ENCODE measurements around the gene MYO1G. TPM values are rescaled to one million over a fixed set of nuclear protein-coding genes. Genes with fewer than 3 reads are reported as not detected.

MYO1G gene
- total RNA-seq, 1 experiment from 2014 or later, result 0.41 TPM

- BruUV-seq (replicated peaks), result no TSS peak
- in situ Hi-C loops (cut with HindIII; ENCODE audit: low pct_unique_long_range_greater_than_20kb, low sequenced_read_pairs) (no loop called here), intact Hi-C loops (cut with micrococcal nuclease; ENCODE audit: unreplicated experiment) (no loop called here)
- no peak overlapping the region for H3K27ac ChIP-seq (ENCODE audit: low read length)
- ATAC-seq (peak; percentile 13; the same call in 1 of the 2 replicates), DNase-seq (ENCODE audit: low read depth, low spot score) (no peak)
- TF ChIP-seq CTCF (IDR thresholded peaks at IDR 0.05) (no peak), TCF7L2 (IDR thresholded peaks at IDR 0.05; ENCODE audit: low read depth, low read length) (no peak), POLR2AphosphoS5 (IDR thresholded peaks at IDR 0.05; ENCODE audit: low read depth, low read length) (no peak), SIN3A (IDR thresholded peaks at IDR 0.05; ENCODE audit: borderline replicate concordance, insufficient read depth, low read depth, low read length) (no peak)
- TF ChIP-seq, protein P1, sequence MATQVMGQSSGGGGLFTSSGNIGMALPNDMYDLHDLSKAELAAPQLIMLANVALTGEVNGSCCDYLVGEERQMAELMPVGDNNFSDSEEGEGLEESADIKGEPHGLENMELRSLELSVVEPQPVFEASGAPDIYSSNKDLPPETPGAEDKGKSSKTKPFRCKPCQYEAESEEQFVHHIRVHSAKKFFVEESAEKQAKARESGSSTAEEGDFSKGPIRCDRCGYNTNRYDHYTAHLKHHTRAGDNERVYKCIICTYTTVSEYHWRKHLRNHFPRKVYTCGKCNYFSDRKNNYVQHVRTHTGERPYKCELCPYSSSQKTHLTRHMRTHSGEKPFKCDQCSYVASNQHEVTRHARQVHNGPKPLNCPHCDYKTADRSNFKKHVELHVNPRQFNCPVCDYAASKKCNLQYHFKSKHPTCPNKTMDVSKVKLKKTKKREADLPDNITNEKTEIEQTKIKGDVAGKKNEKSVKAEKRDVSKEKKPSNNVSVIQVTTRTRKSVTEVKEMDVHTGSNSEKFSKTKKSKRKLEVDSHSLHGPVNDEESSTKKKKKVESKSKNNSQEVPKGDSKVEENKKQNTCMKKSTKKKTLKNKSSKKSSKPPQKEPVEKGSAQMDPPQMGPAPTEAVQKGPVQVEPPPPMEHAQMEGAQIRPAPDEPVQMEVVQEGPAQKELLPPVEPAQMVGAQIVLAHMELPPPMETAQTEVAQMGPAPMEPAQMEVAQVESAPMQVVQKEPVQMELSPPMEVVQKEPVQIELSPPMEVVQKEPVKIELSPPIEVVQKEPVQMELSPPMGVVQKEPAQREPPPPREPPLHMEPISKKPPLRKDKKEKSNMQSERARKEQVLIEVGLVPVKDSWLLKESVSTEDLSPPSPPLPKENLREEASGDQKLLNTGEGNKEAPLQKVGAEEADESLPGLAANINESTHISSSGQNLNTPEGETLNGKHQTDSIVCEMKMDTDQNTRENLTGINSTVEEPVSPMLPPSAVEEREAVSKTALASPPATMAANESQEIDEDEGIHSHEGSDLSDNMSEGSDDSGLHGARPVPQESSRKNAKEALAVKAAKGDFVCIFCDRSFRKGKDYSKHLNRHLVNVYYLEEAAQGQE (IDR thresholded peaks at IDR 0.05; ENCODE audit: insufficient read depth in 1 of 2, low read depth in 2 of 2, low read length in 1 of 2), result no peak
- peaks cover 27% of the 10 kb centered on the region for H3K4me1 ChIP-seq (ENCODE audit: control insufficient read depth, insufficient read depth, low read length)
- ChIA-PET POLR2A (interaction anchor here (0.7 kb wide), 1 partner anchor 369 kb away, joined by 3 read pairs; no protein-coding TSS in a partner anchor), CTCF (no interaction called here)
- H3K4me3 ChIP-seq (ENCODE audit: low read depth in 2 of 2, low read length in 2 of 2), result no peak overlapping the region
- H3K27me3 ChIP-seq (ENCODE audit: control insufficient read depth, insufficient read depth, low read length), result no peaks in the 10 kb centered on the region
- H3K36me3 ChIP-seq (ENCODE audit: control insufficient read depth, insufficient read depth, low read length), result peaks cover 30% of the 10 kb centered on the region
- no peaks in the 10 kb centered on the region for H3K9me3 ChIP-seq (ENCODE audit: control insufficient read depth, insufficient read depth, low read depth, low read length)
These were observed 1.7 kb upstream of the MYO1G start for GRCh38 chr7:44980393-44981034.

DNA sequence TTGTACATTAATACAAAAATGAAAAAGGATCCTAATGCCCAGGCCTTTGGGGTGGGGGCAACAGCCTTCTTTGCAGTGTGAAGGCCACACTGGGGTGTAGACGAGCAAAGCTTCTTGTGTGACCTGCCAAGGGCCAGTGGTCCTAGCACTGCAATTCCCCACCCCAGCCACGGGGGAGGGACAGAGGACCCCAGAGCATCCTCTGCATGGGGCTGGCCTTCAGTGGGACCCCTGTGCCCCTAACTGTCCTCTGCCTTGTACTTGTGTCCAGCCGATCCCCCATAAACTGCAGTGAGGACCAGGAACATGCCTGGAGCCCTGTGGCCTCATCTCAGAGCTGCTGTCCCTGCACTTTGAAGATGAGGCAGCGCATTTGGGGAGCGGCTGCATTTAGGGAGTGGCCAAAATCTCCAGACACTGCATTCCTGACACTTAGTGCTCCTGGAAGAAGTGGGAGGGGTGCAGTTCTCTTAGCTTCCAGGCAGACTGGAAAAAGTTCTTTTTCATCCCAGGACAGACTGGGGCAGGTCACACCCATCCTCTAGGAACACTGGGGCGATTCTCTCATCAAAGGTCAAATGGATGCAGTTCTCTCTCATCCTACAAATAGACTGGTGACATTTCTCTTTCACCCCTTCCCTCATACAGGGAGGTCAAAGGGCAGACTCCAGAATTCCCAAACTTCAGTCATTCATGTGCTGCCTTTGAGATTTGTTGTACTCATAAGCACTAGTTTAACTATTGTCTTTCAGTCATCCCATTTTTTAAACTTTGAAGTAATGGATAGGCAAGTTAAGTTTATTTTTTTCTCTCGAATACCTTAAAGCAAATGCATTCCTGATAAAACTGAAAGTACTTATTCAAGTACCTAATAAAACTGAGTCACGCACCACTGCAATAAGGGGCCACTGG lies 922 bp upstream of the MYO1G start:
- BruUV-seq (replicated peaks), result no TSS peak
- in situ Hi-C loops (cut with HindIII; ENCODE audit: low pct_unique_long_range_greater_than_20kb, low sequenced_read_pairs) (no loop called here), intact Hi-C loops (cut with micrococcal nuclease; ENCODE audit: unreplicated experiment) (no loop called here)
- DNase-seq (ENCODE audit: low read depth, low spot score), result no peak
- H3K36me3 ChIP-seq (ENCODE audit: control insufficient read depth, insufficient read depth, low read length), result peaks cover 22% of the 10 kb centered on the region
- ChIA-PET CTCF (no interaction called here), POLR2A (interaction anchor here (0.7 kb wide), 1 partner anchor 368 kb away, joined by 3 read pairs; no protein-coding TSS in a partner anchor)
- peaks cover 19% of the 10 kb centered on the region for H3K4me1 ChIP-seq (ENCODE audit: control insufficient read depth, insufficient read depth, low read length)
- ATAC-seq, result no peak
- no peaks in the 10 kb centered on the region for H3K9me3 ChIP-seq (ENCODE audit: control insufficient read depth, insufficient read depth, low read depth, low read length)
- no peaks in the 10 kb centered on the region for H3K27me3 ChIP-seq (ENCODE audit: control insufficient read depth, insufficient read depth, low read length)
- H3K4me3 ChIP-seq (ENCODE audit: low read depth in 2 of 2, low read length in 2 of 2), result no peak overlapping the region
- TF ChIP-seq SIN3A (IDR thresholded peaks at IDR 0.05; ENCODE audit: borderline replicate concordance, insufficient read depth, low read depth, low read length), result no peak
- no peak for TF ChIP-seq CTCF (IDR thresholded peaks at IDR 0.05)
- TF ChIP-seq, protein P1 (IDR thresholded peaks at IDR 0.05; ENCODE audit: insufficient read depth in 1 of 2, low read depth in 2 of 2, low read length in 1 of 2), result no peak
- TF ChIP-seq POLR2AphosphoS5 (IDR thresholded peaks at IDR 0.05; ENCODE audit: low read depth, low read length), result no peak
- no peak for TF ChIP-seq TCF7L2 (IDR thresholded peaks at IDR 0.05; ENCODE audit: low read depth, low read length)
- H3K27ac ChIP-seq (ENCODE audit: low read length), result no peak overlapping the region
